K562 (cell line): ENCODE results near the gene BBC3.

Source experiments
- MXI1 ChIP-seq: IDR thresholded peaks from 2 replicates; pipeline ENCODE4 v1.6.1; 2011; ENCODE audit warnings: low read depth, mild to moderate bottlenecking, improper control_type of control experiment, low read length
- MYNN ChIP-seq, 2 experiments: sonication (generic); formaldehyde crosslinking in 1 of 2; IDR thresholded peaks; 2 replicates each; pipeline versions ENCODE4 v1.5.0 to v1.6.1; 2016 to 2020; ENCODE audit warnings: antibody characterized with exemption in 1 of 2, missing genetic modification reagents in 1 of 2
- NFIC ChIP-seq: fragments of 450-650 bp; IDR thresholded peaks from 2 replicates; pipeline ENCODE4 v1.6.1; 2017; ENCODE audit warnings: mild to moderate bottlenecking, inconsistent platforms
- PHB2 ChIP-seq: fragments of 450-650 bp; IDR thresholded peaks from 2 replicates; pipeline ENCODE4 v1.6.1; 2017; ENCODE audit warnings: low read depth
- RNF2 ChIP-seq: sonication (generic); IDR thresholded peaks from 2 replicates; pipeline ENCODE4 v1.6.1; 2016
- ZBTB7A ChIP-seq: IDR thresholded peaks from 2 replicates; pipeline ENCODE4 v1.6.1; 2011; ENCODE audit warnings: low read depth, mild to moderate bottlenecking, low read length, moderate library complexity, borderline replicate concordance; ENCODE audit not compliant: control insufficient read depth
- ZNF146 ChIP-seq: IDR thresholded peaks from one replicate; pipeline ENCODE4 v1.6.1; 2018; ENCODE audit warnings: missing compliant biosample characterization; ENCODE audit not compliant: unreplicated experiment
- ZNF274 ChIP-seq: IDR thresholded peaks from 2 replicates; pipeline ENCODE4 v1.6.1; 2011; ENCODE audit warnings: low read depth, mild to moderate bottlenecking, low read length, moderate library complexity, borderline replicate concordance
- ZNF778 ChIP-seq: fragments of 450-650 bp; formaldehyde crosslinking; IDR thresholded peaks from 2 replicates; pipeline ENCODE4 v1.4.0; 2020; ENCODE audit warnings: mild to moderate bottlenecking, moderate library complexity
- ZSCAN29 ChIP-seq: fragments of 450-650 bp; IDR thresholded peaks from 2 replicates; pipeline ENCODE4 v1.6.1; 2017
- TF ChIP-seq, protein P1 (sequence below), 3 experiments: IDR thresholded peaks in 2 of 3; conservative IDR thresholded peaks in 1 of 3; 2 replicates each; pipeline ENCODE4 v1.5.1; 2011 to 2012; ENCODE audit warnings: low read length in 3 of 3, mild to moderate bottlenecking in 3 of 3, control low read depth in 2 of 3, improper control_type of control experiment in 1 of 3, inconsistent platforms in 1 of 3, low read depth in 1 of 3, mixed read lengths in 1 of 3, moderate library complexity in 1 of 3; ENCODE audit not compliant: insufficient read depth in 2 of 3

DNA sequence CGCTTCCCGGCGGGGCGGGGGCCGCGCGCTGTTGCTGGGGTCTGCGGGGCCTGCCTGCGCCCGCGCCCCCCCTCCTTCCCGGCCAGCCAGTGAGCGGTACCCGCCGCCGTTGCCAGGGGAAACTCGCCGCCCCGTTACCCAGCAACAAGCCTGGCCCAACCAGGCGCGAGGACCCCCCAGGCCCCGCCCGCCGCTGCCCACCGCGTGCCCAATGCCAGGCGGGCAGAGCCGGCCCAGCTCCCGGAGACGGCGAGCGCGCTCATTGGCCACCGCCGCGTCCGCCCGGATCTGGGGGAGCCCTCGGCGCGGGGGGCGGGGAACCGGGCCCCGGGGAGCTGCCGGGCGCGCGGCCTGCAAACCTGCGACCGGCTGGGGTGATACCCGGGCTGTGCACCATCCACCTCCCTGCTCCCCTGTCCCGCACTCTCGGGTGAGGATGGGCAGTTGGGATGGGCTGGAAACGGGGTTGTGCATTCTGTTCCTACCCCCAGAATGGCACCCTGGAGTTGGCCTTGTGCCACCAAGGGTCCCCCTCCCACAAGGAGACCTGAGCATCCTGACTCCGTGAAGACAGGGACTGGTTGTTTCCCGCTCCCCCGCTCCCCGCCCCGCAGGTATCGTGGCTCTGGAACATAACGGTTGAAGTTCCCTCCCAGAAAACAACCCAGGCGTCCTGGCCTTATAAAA, 8.8 kb upstream of the BBC3 start:
- TF ChIP-seq ZBTB7A (peak; percentile 48; the same call in 1 of the 2 replicates), NFIC (peak; percentile 72), PHB2 (no peak), ZNF274 (no peak), ZNF146 (CRISPR knock-in tag) (no peak), ZNF778 (no peak), RNF2 (no peak), MXI1 (no peak), MYNN (IDR thresholded peaks at IDR 0.05) (no peak), MYNN (CRISPR knock-in tag; IDR thresholded peaks at IDR 0.05) (no peak), ZSCAN29 (no peak)
- TF ChIP-seq, protein P1, sequence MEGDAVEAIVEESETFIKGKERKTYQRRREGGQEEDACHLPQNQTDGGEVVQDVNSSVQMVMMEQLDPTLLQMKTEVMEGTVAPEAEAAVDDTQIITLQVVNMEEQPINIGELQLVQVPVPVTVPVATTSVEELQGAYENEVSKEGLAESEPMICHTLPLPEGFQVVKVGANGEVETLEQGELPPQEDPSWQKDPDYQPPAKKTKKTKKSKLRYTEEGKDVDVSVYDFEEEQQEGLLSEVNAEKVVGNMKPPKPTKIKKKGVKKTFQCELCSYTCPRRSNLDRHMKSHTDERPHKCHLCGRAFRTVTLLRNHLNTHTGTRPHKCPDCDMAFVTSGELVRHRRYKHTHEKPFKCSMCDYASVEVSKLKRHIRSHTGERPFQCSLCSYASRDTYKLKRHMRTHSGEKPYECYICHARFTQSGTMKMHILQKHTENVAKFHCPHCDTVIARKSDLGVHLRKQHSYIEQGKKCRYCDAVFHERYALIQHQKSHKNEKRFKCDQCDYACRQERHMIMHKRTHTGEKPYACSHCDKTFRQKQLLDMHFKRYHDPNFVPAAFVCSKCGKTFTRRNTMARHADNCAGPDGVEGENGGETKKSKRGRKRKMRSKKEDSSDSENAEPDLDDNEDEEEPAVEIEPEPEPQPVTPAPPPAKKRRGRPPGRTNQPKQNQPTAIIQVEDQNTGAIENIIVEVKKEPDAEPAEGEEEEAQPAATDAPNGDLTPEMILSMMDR (IDR thresholded peaks at IDR 0.05 in 2 of 3, conservative IDR thresholded peaks at IDR 0.05 in 1 of 3; ENCODE audit: insufficient read depth in 2 of 3, low read depth in 1 of 3, low read length in 3 of 3) = no peak
